NCI-H146 (cell line): Measurements from ENCODE around the gene NNAT.
A peak's percentile ranks its signal among the peaks of the same experiment; 100 is the strongest.
"Not testable (repeated sequence)": the region's sequence is repeated elsewhere in the genome, so short reads cannot be mapped to it uniquely, and the experiment has no call there.

Experiments
- DNase-seq: peaks from one replicate; lab custom pipeline; 2025; lab: John Stamatoyannopoulos, UW

Gene NNAT

GRCh38 chr20:37521061-37521771, at the start of gene NNAT:
TSS of gene NNAT (plus strand) at chr20:37521250. CDS start at chr20:37521332, 82 bp downstream.
- no peak for DNase-seq

GRCh38 chr20:37471741-37472235, 49.3 kb upstream of the NNAT start:
- DNase-seq, result no peak

GRCh38 chr20:37472435-37472834, 48.6 kb upstream of the NNAT start:
- DNase-seq, result not testable (repeated sequence)

GRCh38 chr20:37473249-37474000, 47.6 kb upstream of the NNAT start:
- peak; percentile 44 for DNase-seq

GRCh38 chr20:37474386-37474785, 46.7 kb upstream of the NNAT start:
- DNase-seq, result no peak

GRCh38 chr20:37475252-37475651, 45.8 kb upstream of the NNAT start:
- peak; percentile 38 for DNase-seq

- DNase-seq, result no peak
Observed at GRCh38 chr20:37477041-37477440, 44.0 kb upstream of the NNAT start.

- DNase-seq, result no peak
Observed at GRCh38 chr20:37479266-37479665, 41.8 kb upstream of the NNAT start.

GRCh38 chr20:37479925-37480691, 40.9 kb upstream of the NNAT start:
- DNase-seq, result no peak

GRCh38 chr20:37480919-37481318, 40.1 kb upstream of the NNAT start:
- no peak for DNase-seq

- no peak for DNase-seq
Observed at GRCh38 chr20:37481610-37482009, 39.4 kb upstream of the NNAT start.

- no peak for DNase-seq
Observed at GRCh38 chr20:37484331-37484730, 36.7 kb upstream of the NNAT start.

- DNase-seq, result not testable (repeated sequence)
Observed at GRCh38 chr20:37486209-37486608, 34.8 kb upstream of the NNAT start.

GRCh38 chr20:37490663-37491350, 30.2 kb upstream of the NNAT start:
- DNase-seq, result no peak

- no peak for DNase-seq
Observed at GRCh38 chr20:37492096-37492625, 28.9 kb upstream of the NNAT start.

- no peak for DNase-seq
Observed at GRCh38 chr20:37492945-37493344, 28.1 kb upstream of the NNAT start.

- DNase-seq, result no peak
Observed at GRCh38 chr20:37494301-37494700, 26.7 kb upstream of the NNAT start.

GRCh38 chr20:37494796-37495195, 26.3 kb upstream of the NNAT start:
- DNase-seq, result no peak

- DNase-seq, result no peak
Observed at GRCh38 chr20:37498066-37498665, 22.9 kb upstream of the NNAT start.

GRCh38 chr20:37500311-37500710, 20.7 kb upstream of the NNAT start:
- peak; percentile 75 for DNase-seq

GRCh38 chr20:37501940-37502339, 19.1 kb upstream of the NNAT start:
- DNase-seq, result peak; percentile 61
